T-cell (primary cell): ENCODE results near the gene POM121C. TPM values are rescaled to one million over a fixed set of nuclear protein-coding genes. Genes with fewer than 3 reads are reported as not detected.
A peak's percentile ranks its signal among the peaks of the same experiment; 100 is the strongest.
"Not testable (repeated sequence)": the region's sequence is repeated elsewhere in the genome, so short reads cannot be mapped to it uniquely, and the experiment has no call there.

Experiments used
- ATAC-seq, 4 experiments: fragments of 200-7000 bp in 3 of 4; fragments of 150-1000 bp in 1 of 4; cut with Tn5 transposase; replicated peaks in 1 of 4; 1 replicate in 3 of 4; 2 replicates in 1 of 4; pipeline ENCODE4 v1.10.0; 2021; ENCODE audit warnings: moderate library complexity in 3 of 4, mild to moderate bottlenecking in 2 of 4, moderate number of reproducible peaks in 1 of 4
- CTCF ChIA-PET, 2 donors: fragments of 300-600 bp; sonication (Branson Sonifier 250); formaldehyde crosslinking; loops; one replicate each; lab custom pipeline; 2022; ENCODE audit warnings: antibody characterized with exemption in 2 of 2; lab: Charles Lee
- POLR2A ChIA-PET, 2 donors: fragments of 300-600 bp; sonication (Branson Sonifier 250); formaldehyde crosslinking; loops; one replicate each; lab custom pipeline; 2022; ENCODE audit warnings: antibody characterized with exemption in 2 of 2; lab: Charles Lee
- DNase-seq, 35 experiments: peaks; one replicate each; pipeline versions ENCODE4 v3.0.0 to v3.0.0-alpha.2; 2013 to 2023
- H3K27ac ChIP-seq: one replicate; pipeline ENCODE4 v1.5.1; 2013; ENCODE audit warnings: low read length
- H3K27me3 ChIP-seq, 2 experiments: replicated peaks in 1 of 2; 1 replicate in 1 of 2; 2 replicates in 1 of 2; pipeline versions ENCODE4 v1.6.1 to v1.7.0; 2013; ENCODE audit warnings: low read length in 1 of 2, mixed read lengths in 1 of 2; ENCODE audit not compliant: control insufficient read depth in 2 of 2, insufficient read depth in 2 of 2; ENCODE audit errors: extremely low read depth in 1 of 2
- H3K36me3 ChIP-seq, 2 donors: 1 replicate in 1 of 2; 2 replicates in 1 of 2; pipeline versions ENCODE4 v1.6.1 to v1.7.0; 2013; ENCODE audit warnings: low read length in 1 of 2; ENCODE audit not compliant: control insufficient read depth in 2 of 2, insufficient read depth in 1 of 2; ENCODE audit errors: extremely low read depth in 1 of 2
- H3K4me1 ChIP-seq, 2 experiments: 1 replicate in 1 of 2; 2 replicates in 1 of 2; pipeline versions ENCODE4 v1.6.1 to v1.7.0; 2013; ENCODE audit warnings: low read length in 2 of 2, mixed read lengths in 1 of 2; ENCODE audit not compliant: insufficient read depth in 2 of 2, control insufficient read depth in 1 of 2; ENCODE audit errors: extremely low read depth in 1 of 2
- H3K4me3 ChIP-seq, 2 donors: 1 replicate in 1 of 2; 2 replicates in 1 of 2; pipeline versions ENCODE4 v1.5.1 to v1.7.0; 2013; ENCODE audit warnings: mild to moderate bottlenecking in 2 of 2, low read length in 1 of 2, moderate library complexity in 1 of 2; ENCODE audit not compliant: control insufficient read depth in 1 of 2; ENCODE audit errors: extremely low read depth in 1 of 2
- H3K9me3 ChIP-seq: 2 replicates; pipeline ENCODE4 v1.7.0; 2013
- H3K27ac Mint-ChIP-seq, 2 donors: one replicate each; pipeline ENCODE4 v1.8.0; 2020 to 2021; ENCODE audit warnings: mild to moderate bottlenecking in 2 of 2, mixed read lengths in 2 of 2
- H3K27me3 Mint-ChIP-seq, 2 donors: one replicate each; pipeline ENCODE4 v1.8.0; 2021 to 2022; ENCODE audit warnings: mixed read lengths in 2 of 2
- H3K36me3 Mint-ChIP-seq: one replicate; pipeline ENCODE4 v1.8.0; 2021; ENCODE audit warnings: mixed read lengths
- H3K4me1 Mint-ChIP-seq, 3 donors: one replicate each; pipeline ENCODE4 v1.8.0; 2020 to 2022; ENCODE audit warnings: mixed read lengths in 3 of 3, mild to moderate bottlenecking in 1 of 3
- H3K4me3 Mint-ChIP-seq, 3 donors: one replicate each; pipeline ENCODE4 v1.8.0; 2020 to 2022; ENCODE audit warnings: mild to moderate bottlenecking in 3 of 3, mixed read lengths in 3 of 3, moderate library complexity in 3 of 3
- H3K9me3 Mint-ChIP-seq, 3 donors: one replicate each; pipeline ENCODE4 v1.8.0; 2020 to 2022; ENCODE audit warnings: mixed read lengths in 3 of 3
- WGBS: methylation state at CpG from one replicate; pipeline ENCODE4 v1.1.5; 2013; ENCODE audit warnings: missing lambda C conversion rate; ENCODE audit not compliant: insufficient coverage; 5-methylcytosine and 5-hydroxymethylcytosine counted together
- total RNA-seq, 35 experiments: library from RNA in 6 of 35; stranded (reverse) in 6 of 35; fragments of 120-200 nt in 1 of 35; gene quantifications; one replicate each; pipeline versions ENCODE4 v1.2.1 to v1.2.4 and lab custom pipeline; 2013 to 2026

The POM121C gene
- total RNA-seq, 5 donors from 2014 or later (not counting 1 experiment from before 2014, with no cell fraction given) = 76.9 to 113 (median 86.1) TPM

GRCh38 chr7:75398771-75399700 lies 87.1 kb downstream of the POM121C start:
- H3K4me1 Mint-ChIP-seq, H3K4me3 Mint-ChIP-seq, H3K4me3 ChIP-seq, H3K36me3 ChIP-seq, DNase-seq, CTCF ChIA-PET, H3K9me3 ChIP-seq, H3K27me3 Mint-ChIP-seq, POLR2A ChIA-PET, H3K9me3 Mint-ChIP-seq, H3K4me1 ChIP-seq, H3K27ac Mint-ChIP-seq, H3K36me3 Mint-ChIP-seq, H3K27ac ChIP-seq, H3K27me3 ChIP-seq: not testable (repeated sequence)
- peak; percentile 84 to 88 (median 86) for ATAC-seq
- WGBS = no CpG with 5 or more reads among the region's 34 CpGs

GRCh38 chr7:75397865-75398264 lies 88.2 kb downstream of the POM121C start:
- no CpG with 5 or more reads among the region's 2 CpGs for WGBS
- POLR2A ChIA-PET, H3K9me3 Mint-ChIP-seq, DNase-seq, H3K36me3 Mint-ChIP-seq, H3K4me3 ChIP-seq, H3K4me3 Mint-ChIP-seq, H3K4me1 Mint-ChIP-seq, H3K9me3 ChIP-seq, ATAC-seq, CTCF ChIA-PET, H3K4me1 ChIP-seq, H3K27ac ChIP-seq, H3K27me3 ChIP-seq, H3K36me3 ChIP-seq, H3K27me3 Mint-ChIP-seq, H3K27ac Mint-ChIP-seq: not testable (repeated sequence)

GRCh38 chr7:75395329-75395728 lies 90.8 kb downstream of the POM121C start, which contains the start of gene TRIM73:
TRIM73 (plus strand) TSS chr7:75395629; CDS start chr7:75398934, 3,305 bp downstream.
- H3K4me3 Mint-ChIP-seq, H3K36me3 Mint-ChIP-seq, H3K27ac ChIP-seq, H3K4me3 ChIP-seq, CTCF ChIA-PET, H3K9me3 Mint-ChIP-seq, H3K9me3 ChIP-seq, H3K27me3 Mint-ChIP-seq, H3K4me1 ChIP-seq, H3K36me3 ChIP-seq, DNase-seq, H3K27ac Mint-ChIP-seq, H3K27me3 ChIP-seq, ATAC-seq, POLR2A ChIA-PET, H3K4me1 Mint-ChIP-seq: not testable (repeated sequence)
- WGBS = no CpG with 5 or more reads among the region's 34 CpGs

GRCh38 chr7:75393194-75393593 lies 92.9 kb downstream of the POM121C start:
- H3K36me3 Mint-ChIP-seq, H3K4me1 Mint-ChIP-seq, H3K27ac Mint-ChIP-seq, H3K27ac ChIP-seq, H3K9me3 ChIP-seq, H3K4me1 ChIP-seq, H3K4me3 ChIP-seq, H3K36me3 ChIP-seq, CTCF ChIA-PET, H3K27me3 Mint-ChIP-seq, POLR2A ChIA-PET, H3K9me3 Mint-ChIP-seq, DNase-seq, H3K27me3 ChIP-seq, H3K4me3 Mint-ChIP-seq, ATAC-seq: not testable (repeated sequence)
- no CpG with 5 or more reads among the region's 6 CpGs for WGBS

DNA sequence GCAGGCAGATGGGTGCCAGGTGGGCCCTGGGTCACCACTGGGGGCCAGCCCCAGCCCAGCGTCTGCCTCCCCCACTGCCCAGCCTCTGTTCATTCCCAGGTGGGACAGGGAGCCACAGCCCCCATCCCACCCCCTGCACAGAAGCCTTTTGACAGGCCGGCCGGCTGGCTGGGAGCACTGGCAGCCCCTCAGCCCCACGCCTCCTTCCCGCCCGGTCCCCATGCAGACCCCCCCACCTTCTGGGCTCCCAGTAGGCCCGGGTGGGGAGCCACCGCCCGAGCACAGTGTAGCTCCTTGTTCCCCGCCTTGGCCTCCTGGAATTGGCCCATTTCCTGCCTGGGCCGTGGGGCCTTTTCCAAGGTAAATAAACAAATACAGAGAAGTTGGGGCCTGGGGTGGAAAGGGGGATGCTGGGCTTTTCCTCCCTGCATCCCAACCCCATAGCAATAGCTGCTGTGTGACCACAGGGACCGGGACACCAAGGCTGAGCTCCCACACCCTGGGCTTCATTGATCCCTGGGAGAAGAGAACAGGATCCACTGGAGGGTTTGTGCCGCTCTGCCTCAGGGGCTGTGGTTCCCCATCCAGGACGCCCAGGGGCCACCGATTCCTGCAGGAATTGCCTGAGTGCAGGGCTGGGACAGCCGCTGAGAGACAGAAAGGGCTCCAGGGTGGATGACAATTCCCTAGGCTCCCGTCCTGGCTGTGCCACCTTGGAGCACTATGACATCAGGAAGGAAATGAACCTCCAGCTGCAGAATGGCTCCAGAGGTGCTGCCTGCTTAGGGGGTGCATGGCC lies 111.4 kb downstream of the POM121C start:
- H3K4me1 Mint-ChIP-seq, H3K9me3 Mint-ChIP-seq, H3K4me3 Mint-ChIP-seq, H3K27me3 Mint-ChIP-seq, H3K27ac Mint-ChIP-seq, H3K36me3 ChIP-seq, H3K4me1 ChIP-seq, DNase-seq, H3K9me3 ChIP-seq, H3K27ac ChIP-seq, CTCF ChIA-PET, H3K27me3 ChIP-seq, H3K36me3 Mint-ChIP-seq, POLR2A ChIA-PET, H3K4me3 ChIP-seq: not testable (repeated sequence)
- WGBS = no CpG with 5 or more reads among the region's 17 CpGs
- ATAC-seq = peak in 1 of 4 experiments; percentile 6

- H3K4me3 ChIP-seq, DNase-seq, POLR2A ChIA-PET, H3K4me1 ChIP-seq, H3K27me3 Mint-ChIP-seq, H3K9me3 Mint-ChIP-seq, H3K4me1 Mint-ChIP-seq, H3K27ac Mint-ChIP-seq, H3K4me3 Mint-ChIP-seq, H3K27ac ChIP-seq, H3K36me3 Mint-ChIP-seq, H3K9me3 ChIP-seq, H3K36me3 ChIP-seq, CTCF ChIA-PET, H3K27me3 ChIP-seq: not testable (repeated sequence)
- no CpG with 5 or more reads among the region's 4 CpGs for WGBS
- peak in 1 of 4 experiments; percentile 12 for ATAC-seq
Observed at GRCh38 chr7:75374144-75374518, 112.0 kb downstream of the POM121C start.
